Measurements from ENCODE around the gene ERCC1. TPM values are rescaled to one million over a fixed set of nuclear protein-coding genes. Genes with fewer than 3 reads are reported as not detected.

The ERCC1 gene
- total and polyA plus RNA-seq, 5 experiments from 2014 or later, result 32.2 to 61.0 (median 38.6) TPM

DNA sequence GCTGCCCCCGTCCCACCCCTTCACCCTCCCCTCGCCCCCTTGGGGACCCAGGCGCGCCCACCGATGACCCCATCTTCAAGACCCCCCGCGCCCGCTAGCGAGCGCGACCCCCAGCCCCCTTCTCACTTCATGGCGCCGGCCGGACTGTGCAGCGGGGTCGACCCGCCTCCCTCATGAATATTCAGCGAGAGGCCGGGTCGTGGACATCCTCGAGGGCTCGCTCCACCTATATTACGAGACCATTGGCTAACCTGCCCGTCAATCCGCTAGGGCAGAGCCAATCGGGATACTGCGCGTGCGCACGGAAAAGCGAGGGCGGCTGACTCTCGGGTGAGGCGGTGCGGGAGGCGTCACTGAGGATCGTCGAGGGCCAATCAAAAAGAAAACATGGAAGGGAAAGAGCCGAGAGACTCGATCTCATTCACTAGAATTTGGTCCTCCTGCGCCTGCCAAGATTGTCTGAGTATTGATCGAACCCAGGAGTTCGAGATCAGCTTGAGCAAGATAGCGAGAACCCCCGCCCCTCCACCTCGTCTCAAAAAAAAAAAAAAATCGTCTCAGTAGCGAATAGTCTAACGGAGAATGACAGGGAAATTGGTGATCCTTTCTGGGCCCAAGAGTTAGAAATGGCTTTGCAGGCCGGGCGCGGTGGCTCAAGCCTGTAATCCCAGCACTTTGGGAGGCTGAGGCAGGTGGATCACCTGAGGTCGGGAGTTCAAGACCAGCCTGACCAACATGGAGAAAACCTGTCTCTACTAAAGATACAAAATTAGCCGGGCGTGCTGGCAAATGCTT is 53.1 kb downstream of the ERCC1 start, which contains the start of gene ERCC2:
TSS of gene ERCC2 (minus strand) at position 164 of the 795 bp plus-strand sequence. CDS start at position 131, 33 bp downstream.
- ATAC-seq, result peak; percentile 98 to 99
- DNase-seq, result peak; percentile 97 to 100 (median 100)
- peak within 1 kb of the TSS; percentile 75 to 98 (median 96) for H3K4me3 Mint-ChIP-seq
- H3K27ac Mint-ChIP-seq, result peak within 1 kb of the TSS; percentile 97 to 99 (median 98)
- peaks cover 1 to 29% (median 18%) of the 10 kb centered on the region in 4 donors for H3K4me1 Mint-ChIP-seq
- POLR2A ChIA-PET, result interaction anchor here (1.0 kb wide), 1 partner anchor 278 kb away, joined by 3 read pairs; the partner anchor contains the start of gene PPP1R37
- H3K36me3 Mint-ChIP-seq, result no peaks in the 10 kb centered on the region
- no peaks in the 10 kb centered on the region for H3K9me3 Mint-ChIP-seq
- H3K27me3 Mint-ChIP-seq, result peaks cover 0 to 2% (median 0%) of the 10 kb centered on the region in 5 donors

DNA sequence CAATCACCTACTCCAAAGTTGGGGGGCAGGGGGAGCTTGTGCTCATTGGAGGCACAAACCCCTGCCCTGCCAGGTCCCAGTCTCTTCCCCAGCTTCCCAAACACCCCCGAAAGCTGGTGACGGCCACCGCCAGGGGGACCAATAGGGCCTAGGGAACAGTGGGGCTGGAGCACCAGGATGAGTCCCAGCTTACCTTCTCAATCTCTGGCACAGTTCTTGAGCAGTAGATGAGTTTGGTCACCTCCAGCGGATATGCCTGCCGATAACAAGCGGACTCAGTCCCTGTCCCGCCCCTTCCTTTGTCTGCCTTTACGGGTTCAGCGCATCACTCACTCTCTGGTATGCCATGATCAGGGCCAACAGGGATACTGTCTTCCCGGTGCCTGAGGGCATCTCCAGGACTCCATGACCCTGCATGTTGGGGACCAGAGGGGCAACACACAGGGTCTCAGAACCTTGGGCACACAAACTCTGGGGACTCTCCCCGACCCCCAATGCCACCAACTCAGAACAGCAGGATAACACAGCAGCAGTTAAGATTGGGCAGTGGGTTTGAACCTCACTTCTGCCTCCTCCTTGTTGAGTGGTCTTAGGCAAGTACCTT is 54.9 kb downstream of the ERCC1 start:
- no peak for ATAC-seq
- Mint-ChIP-seq H3K4me1 (peaks cover 1 to 29% (median 18%) of the 10 kb centered on the region in 4 donors), H3K27me3 (peaks cover 0 to 1% (median 0%) of the 10 kb centered on the region in 5 donors), H3K4me3 (peak overlapping the region in 9 of 10 donors; percentile 42 to 96 (median 67)), H3K27ac (peak overlapping the region in 2 of 10 donors; percentile 36 to 37), H3K36me3 (peaks cover 0 to 7% (median 0%) of the 10 kb centered on the region in 3 donors), H3K9me3 (no peaks in the 10 kb centered on the region)
- POLR2A ChIA-PET, result no interaction called here
- no peak for DNase-seq

DNA sequence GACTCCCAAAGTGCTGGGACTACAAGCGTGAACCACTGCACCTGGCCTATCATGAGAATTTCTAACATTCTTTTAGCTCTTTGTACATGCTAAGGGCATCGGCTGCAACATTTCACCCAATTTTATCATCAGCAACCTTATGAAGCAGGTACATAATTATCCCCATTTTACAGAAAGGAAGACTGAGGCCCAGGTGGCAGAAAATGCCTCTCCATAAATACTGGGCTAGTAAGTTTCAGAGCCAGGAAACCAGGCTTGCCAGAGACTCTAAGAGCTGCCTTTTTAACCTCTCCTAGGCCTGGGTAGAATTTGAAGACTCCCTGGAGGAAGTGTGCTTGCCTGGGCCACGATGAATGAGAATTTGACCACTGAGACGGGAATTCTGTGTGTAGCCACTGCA is 55.6 kb downstream of the ERCC1 start:
- Mint-ChIP-seq H3K27ac (peak overlapping the region in 2 of 10 donors; percentile 38 to 58), H3K9me3 (no peaks in the 10 kb centered on the region), H3K36me3 (peaks cover 0 to 7% (median 0%) of the 10 kb centered on the region in 3 donors), H3K4me3 (peak overlapping the region in 6 of 10 donors; percentile 15 to 51 (median 44)), H3K27me3 (peaks cover 0 to 1% (median 0%) of the 10 kb centered on the region in 5 donors), H3K4me1 (peaks cover 1 to 29% (median 18%) of the 10 kb centered on the region in 4 donors)
- ATAC-seq, result no peak
- DNase-seq, result no peak
- POLR2A ChIA-PET, result no interaction called here

DNA sequence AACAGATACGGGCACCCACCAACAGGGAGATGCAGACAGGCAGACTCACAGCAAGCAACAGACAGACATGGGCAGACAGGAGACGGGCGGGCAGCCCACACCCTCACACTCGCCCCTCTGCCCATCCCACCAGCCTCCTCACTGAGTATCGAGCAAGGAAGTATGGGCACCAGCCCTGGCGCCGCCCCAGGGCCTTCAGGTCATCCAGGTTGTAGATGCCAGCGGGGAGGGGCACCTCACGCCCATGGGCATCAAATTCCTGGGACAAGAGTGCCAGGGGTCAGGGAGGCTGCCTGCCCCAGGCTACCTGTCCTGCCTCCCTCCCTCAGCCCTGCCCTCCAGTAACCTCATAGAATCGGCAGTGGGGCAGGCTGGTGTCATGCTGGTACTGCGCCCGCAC is 59.0 kb downstream of the ERCC1 start:
- no peak for ATAC-seq
- peaks cover 0 to 19% (median 2%) of the 10 kb centered on the region in 3 donors for H3K36me3 Mint-ChIP-seq
- DNase-seq, result no peak
- no peaks in the 10 kb centered on the region for H3K27me3 Mint-ChIP-seq
- no peaks in the 10 kb centered on the region for H3K9me3 Mint-ChIP-seq
- POLR2A ChIA-PET, result no interaction called here
- H3K27ac Mint-ChIP-seq, result peak overlapping the region in 1 of 10 donors; percentile 15
- peaks cover 0 to 19% (median 12%) of the 10 kb centered on the region in 4 donors for H3K4me1 Mint-ChIP-seq
- no peak overlapping the region for H3K4me3 Mint-ChIP-seq

DNA sequence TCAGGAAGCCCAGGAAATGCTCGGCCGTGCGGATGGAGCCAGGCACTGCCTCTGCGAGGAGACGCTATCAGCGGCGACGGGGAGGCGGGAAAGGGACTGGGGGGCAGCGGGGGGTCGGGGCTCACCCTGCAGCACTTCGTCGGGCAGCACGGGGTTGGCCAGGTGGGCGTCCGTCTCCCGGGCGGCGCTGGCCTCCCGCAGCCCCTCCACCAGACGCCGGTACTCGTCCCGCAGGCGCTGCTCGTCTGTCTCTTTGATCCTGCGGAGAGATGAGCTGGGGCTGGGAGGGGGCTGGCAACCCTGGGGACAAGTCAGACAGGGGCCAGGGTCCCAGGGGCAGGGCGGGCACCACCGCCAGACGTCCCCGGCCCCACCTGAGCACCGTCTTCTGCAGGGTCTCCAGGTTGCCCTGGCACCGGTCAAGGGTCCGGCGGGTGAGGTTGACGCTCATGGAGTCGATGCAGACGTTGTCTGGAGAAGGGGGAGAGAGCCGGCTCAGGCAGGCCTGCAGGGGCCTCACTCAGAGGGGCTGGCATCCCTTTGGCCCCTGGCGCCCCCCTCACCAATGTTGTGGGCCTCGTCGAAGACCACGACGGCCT is 59.8 kb downstream of the ERCC1 start:
- Mint-ChIP-seq H3K4me1 (peaks cover 0 to 14% (median 8%) of the 10 kb centered on the region in 4 donors), H3K4me3 (no peak overlapping the region), H3K27me3 (no peaks in the 10 kb centered on the region), H3K36me3 (peaks cover 0 to 26% (median 3%) of the 10 kb centered on the region in 3 donors), H3K9me3 (no peaks in the 10 kb centered on the region), H3K27ac (no peak overlapping the region)
- ATAC-seq (no peak), DNase-seq (no peak)
- POLR2A ChIA-PET, result interaction anchor here (0.7 kb wide), 1 partner anchor 1103 kb away, joined by 3 read pairs; no protein-coding TSS in a partner anchor

DNA sequence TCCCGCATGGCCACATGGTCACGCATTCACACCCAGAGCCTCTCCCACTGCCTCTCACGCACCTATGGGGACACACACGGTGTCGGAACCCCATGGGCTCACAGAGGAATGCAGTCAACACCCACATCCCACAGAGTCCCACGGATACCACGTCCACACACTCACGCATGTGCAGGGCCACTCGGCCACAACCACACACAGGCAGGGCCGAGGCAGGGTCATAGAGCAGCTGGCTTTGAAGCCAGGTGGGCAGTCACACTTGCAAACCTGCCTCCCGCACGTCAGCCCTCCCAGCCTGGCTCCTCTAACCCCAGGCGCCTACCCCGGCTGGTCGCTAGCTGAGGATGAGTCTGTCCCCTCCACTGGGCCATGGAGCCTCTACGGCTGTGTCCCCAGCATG is 61.4 kb downstream of the ERCC1 start:
- Mint-ChIP-seq H3K27me3 (no peaks in the 10 kb centered on the region), H3K9me3 (no peaks in the 10 kb centered on the region), H3K36me3 (peaks cover 0 to 38% (median 4%) of the 10 kb centered on the region in 3 donors), H3K4me3 (no peak overlapping the region), H3K27ac (peak overlapping the region in 2 of 10 donors; percentile 28 to 38), H3K4me1 (peaks cover 0 to 1% (median under 1%) of the 10 kb centered on the region in 4 donors)
- ATAC-seq, result no peak
- DNase-seq, result no peak
- POLR2A ChIA-PET, result no interaction called here

DNA sequence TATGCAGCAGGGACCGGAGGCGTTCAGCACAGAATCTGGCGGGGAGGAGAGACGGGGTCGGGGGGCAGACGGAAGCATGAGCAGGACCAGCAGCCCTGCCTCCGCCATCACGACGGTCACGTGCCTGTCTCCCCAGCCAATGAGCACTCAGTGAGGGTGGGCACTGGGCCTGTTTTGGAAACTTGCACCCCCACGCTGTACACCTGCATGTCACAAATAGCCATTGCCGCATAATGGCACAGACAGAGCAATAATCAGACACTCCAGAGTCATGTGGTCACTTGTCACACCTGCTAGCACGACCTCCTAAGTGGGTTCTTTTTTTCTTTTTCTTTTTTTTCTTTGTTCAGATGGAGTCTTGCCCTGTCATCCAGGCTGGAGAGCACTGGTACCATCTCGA is 62.1 kb downstream of the ERCC1 start:
- no peaks in the 10 kb centered on the region for H3K9me3 Mint-ChIP-seq
- H3K27me3 Mint-ChIP-seq, result no peaks in the 10 kb centered on the region
- peak overlapping the region in 2 of 10 donors; percentile 28 to 53 for H3K27ac Mint-ChIP-seq
- H3K4me1 Mint-ChIP-seq, result peaks cover 0 to 1% (median under 1%) of the 10 kb centered on the region in 4 donors
- POLR2A ChIA-PET, result no interaction called here
- H3K4me3 Mint-ChIP-seq, result no peak overlapping the region
- ATAC-seq, result no peak
- no peak for DNase-seq
- peaks cover 0 to 40% (median 8%) of the 10 kb centered on the region in 3 donors for H3K36me3 Mint-ChIP-seq

DNA sequence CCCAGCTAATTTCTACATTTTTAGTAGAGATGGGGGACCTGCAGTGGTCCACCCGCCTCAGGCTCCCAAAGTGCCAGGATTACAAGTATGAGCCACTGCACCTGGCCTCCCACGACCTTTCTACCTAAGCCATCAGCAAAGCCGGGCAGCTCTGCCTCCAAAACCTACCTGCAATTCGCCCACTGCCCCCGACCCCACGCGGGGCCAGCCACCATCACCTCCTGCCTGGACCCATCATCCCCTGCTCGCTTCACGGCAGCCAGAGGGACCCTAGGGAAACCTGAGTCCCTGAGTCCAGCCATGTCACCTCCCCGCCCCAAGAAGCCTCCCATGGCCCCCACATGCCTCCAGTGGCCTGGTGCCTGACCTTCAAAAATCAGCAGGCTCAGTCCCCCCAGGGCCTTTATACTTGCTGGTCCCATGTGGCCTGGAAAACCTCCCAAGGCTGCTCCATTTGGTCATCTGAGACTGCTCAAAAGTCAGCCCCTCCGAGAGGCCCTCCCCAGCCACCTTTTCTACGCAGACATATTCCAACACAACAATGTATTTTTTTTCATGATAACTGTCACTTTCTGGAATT is 65.4 kb downstream of the ERCC1 start:
- Mint-ChIP-seq H3K36me3 (peaks cover 0 to 51% (median 14%) of the 10 kb centered on the region in 3 donors), H3K9me3 (no peaks in the 10 kb centered on the region), H3K4me3 (no peak overlapping the region), H3K27ac (peak overlapping the region in 2 of 10 donors; percentile 15 to 76), H3K27me3 (no peaks in the 10 kb centered on the region), H3K4me1 (peaks cover 0 to 5% (median under 1%) of the 10 kb centered on the region in 4 donors)
- POLR2A ChIA-PET, result no interaction called here
- no peak for ATAC-seq
- DNase-seq, result no peak

DNA sequence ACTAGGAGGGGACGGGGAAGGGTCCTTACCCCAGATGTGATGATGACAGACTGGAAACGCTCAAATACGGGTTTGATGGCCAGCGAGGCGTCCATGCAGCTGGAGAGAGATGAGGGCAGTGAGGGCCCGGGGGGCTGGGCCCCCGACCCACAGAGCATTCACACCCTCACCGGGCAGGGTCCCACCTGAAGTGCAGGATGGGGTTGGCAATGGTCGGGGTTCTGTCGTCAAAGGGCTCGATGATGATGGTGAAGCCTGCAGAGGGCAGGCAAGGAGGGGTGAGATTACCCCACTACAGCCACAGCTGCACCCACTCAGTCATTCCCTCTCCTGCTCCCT is 66.3 kb downstream of the ERCC1 start:
- no peaks in the 10 kb centered on the region for H3K27me3 Mint-ChIP-seq
- DNase-seq (no peak), ATAC-seq (no peak)
- no peaks in the 10 kb centered on the region for H3K9me3 Mint-ChIP-seq
- no peak overlapping the region for H3K4me3 Mint-ChIP-seq
- POLR2A ChIA-PET, result no interaction called here
- H3K36me3 Mint-ChIP-seq, result peaks cover 0 to 57% (median 14%) of the 10 kb centered on the region in 3 donors
- peaks cover 0 to 5% (median under 1%) of the 10 kb centered on the region in 4 donors for H3K4me1 Mint-ChIP-seq
- peak overlapping the region in 1 of 10 donors; percentile 78 for H3K27ac Mint-ChIP-seq

Small RNAs within 50 kb of the gene (microRNA-seq; reads per million reads assigned to microRNA genes)
- not detected for gene MIR6088 (ENCODE audit: borderline microRNAs expressed)

Other genes with a start within 250 kb of the ERCC1 start
- gene TRAPPC6A, start 245.7 kb downstream of the ERCC1 start, total RNA-seq, result 10 to 100 TPM; 48.5 to 51.0 TPM
- gene TRAPPC6A, start 245.7 kb downstream of the ERCC1 start, polyA plus RNA-seq, result 100 to 1,000 TPM; 149 to 193 (median 183) TPM
- 10 to 100 TPM; 21.2 to 22.5 TPM for gene BLOC1S3, start 245.1 kb downstream of the ERCC1 start, total RNA-seq
- 10 to 100 TPM in 1 of 3 donors, 1 to 10 TPM in 2; 8.4 to 14.4 (median 9.7) TPM for gene BLOC1S3, start 245.1 kb downstream of the ERCC1 start, polyA plus RNA-seq
- gene EXOC3L2, start 178.5 kb downstream of the ERCC1 start, total RNA-seq, result not detected
- not detected for gene EXOC3L2, start 178.5 kb downstream of the ERCC1 start, polyA plus RNA-seq
- 10 to 100 TPM; 19.6 to 24.9 TPM for gene MARK4, start 172.6 kb downstream of the ERCC1 start, total RNA-seq
- gene MARK4, start 172.6 kb downstream of the ERCC1 start, polyA plus RNA-seq, result under 1 TPM; 0.79 to 0.95 (median 0.91) TPM
- not detected for gene CKM, start 101.0 kb downstream of the ERCC1 start, total RNA-seq
- not detected for gene CKM, start 101.0 kb downstream of the ERCC1 start, polyA plus RNA-seq
- not detected for gene KLC3, start 83.2 kb downstream of the ERCC1 start, total RNA-seq
- gene KLC3, start 83.2 kb downstream of the ERCC1 start, polyA plus RNA-seq, result not detected
- gene ERCC2, start 53.3 kb downstream of the ERCC1 start, total RNA-seq, result 10 to 100 TPM; 21.5 to 23.7 TPM
- gene ERCC2, start 53.3 kb downstream of the ERCC1 start, polyA plus RNA-seq, result 1 to 10 TPM; 3.7 to 7.6 (median 7.0) TPM
- gene PPP1R13L, start 18.8 kb downstream of the ERCC1 start, total RNA-seq, result 10 to 100 TPM; 12.4 to 13.2 TPM
- 1 to 10 TPM in 2 of 3 donors, under 1 TPM in 1; 0.64 to 2.5 (median 1.2) TPM for gene PPP1R13L, start 18.8 kb downstream of the ERCC1 start, polyA plus RNA-seq
- 1 to 10 TPM; 3.3 to 3.4 TPM for gene POLR1G, start 17.3 kb downstream of the ERCC1 start, total RNA-seq
- 1 to 10 TPM; 2.4 to 7.4 (median 4.4) TPM for gene POLR1G, start 17.3 kb downstream of the ERCC1 start, polyA plus RNA-seq
- gene FOSB, start 44.1 kb upstream of the ERCC1 start, total RNA-seq, result 1 to 10 TPM; 3.5 TPM
- 10 to 100 TPM; 10.2 to 11.4 (median 11.0) TPM for gene FOSB, start 44.1 kb upstream of the ERCC1 start, polyA plus RNA-seq
- gene RTN2, start 73.1 kb upstream of the ERCC1 start, total RNA-seq, result 1 to 10 TPM; 1.0 to 1.8 TPM
- gene RTN2, start 73.1 kb upstream of the ERCC1 start, polyA plus RNA-seq, result under 1 TPM in 2 of 3 donors, not detected in 1; 0.27 to 0.41 TPM
- gene PPM1N, start 74.5 kb upstream of the ERCC1 start, total RNA-seq, result 10 to 100 TPM; 12.4 to 15.6 TPM
- 1 to 10 TPM; 7.2 to 8.7 (median 7.7) TPM for gene PPM1N, start 74.5 kb upstream of the ERCC1 start, polyA plus RNA-seq
- gene VASP, start 83.6 kb upstream of the ERCC1 start, total RNA-seq, result 10 to 100 TPM; 72.0 to 72.1 TPM
- 10 to 100 TPM; 39.9 to 49.6 (median 49.0) TPM for gene VASP, start 83.6 kb upstream of the ERCC1 start, polyA plus RNA-seq
- 10 to 100 TPM in 1 of 2 experiments, 1 to 10 TPM in 1; 8.8 to 10.6 TPM for gene OPA3, start 160.9 kb upstream of the ERCC1 start, total RNA-seq
- 10 to 100 TPM in 2 of 3 donors, 1 to 10 TPM in 1; 7.5 to 25.3 (median 13.2) TPM for gene OPA3, start 160.9 kb upstream of the ERCC1 start, polyA plus RNA-seq
- not detected for gene GPR4, start 178.3 kb upstream of the ERCC1 start, total RNA-seq
- not detected for gene GPR4, start 178.3 kb upstream of the ERCC1 start, polyA plus RNA-seq
- gene EML2, start 215.5 kb upstream of the ERCC1 start, total RNA-seq, result 10 to 100 TPM; 52.1 to 56.8 TPM
- gene EML2, start 215.5 kb upstream of the ERCC1 start, polyA plus RNA-seq, result 10 to 100 TPM in 2 of 3 donors, 1 to 10 TPM in 1; 8.8 to 17.8 (median 11.5) TPM
- 10 to 100 TPM in 1 of 2 experiments, 1 to 10 TPM in 1; 9.7 to 10.4 TPM for gene GIPR, start 244.3 kb upstream of the ERCC1 start, total RNA-seq
- gene GIPR, start 244.3 kb upstream of the ERCC1 start, polyA plus RNA-seq, result under 1 TPM in 2 of 3 donors, not detected in 1; 0.38 to 0.61 TPM

Measured in naive thymus-derived CD8-positive, alpha-beta T cell (primary cell).